K562 (cell line): ENCODE measurements around the gene ANO10. TPM values are rescaled to one million over a fixed set of nuclear protein-coding genes. Genes with fewer than 3 reads are reported as not detected.
A peak's percentile ranks its signal among the peaks of the same experiment; 100 is the strongest.

Experiments used
- ATAC-seq: fragments of 200-7000 bp; cut with Tn5 transposase; 3 replicates; pipeline ENCODE4 v1.9.1; 2020; ENCODE audit warnings: moderate library complexity
- BruUV-seq: library from RNA; stranded (reverse); fragments of 400-500 nt; replicated peaks from 2 replicates; lab custom pipeline; 2021; lab: Mats Ljungman, UMichigan
- CTCF ChIA-PET: fragments of 300-600 bp; formaldehyde crosslinking; extraction: SDS; loops from one replicate; lab custom pipeline; 2021; ENCODE audit warnings: low intra/inter-chr PET ratio; lab: Yijun Ruan, JAX
- POLR2A ChIA-PET: fragments of 300-600, 350-650 bp; sonication (Branson Sonifier 250); formaldehyde crosslinking; extraction: SDS; loops from one replicate; lab custom pipeline; 2021; ENCODE audit warnings: antibody characterized with exemption, inconsistent platforms; lab: Yijun Ruan, JAX
- DNase-seq, 4 experiments: peaks; one replicate each; pipeline versions ENCODE4 v3.0.0 to v3.0.0-alpha.2; 2011 to 2018; ENCODE audit warnings: low spot score in 3 of 4, mixed read lengths in 3 of 4; ENCODE audit errors: extremely low read depth in 1 of 4
- FAIRE-seq: peaks from 2 replicates; lab custom pipeline; 2011; peaks lifted over from hg19 to GRCh38; lab: Jason Lieb, UNC
- H2AFZ ChIP-seq: 2 replicates; pipeline ENCODE4 v1.6.0; 2011; ENCODE audit warnings: low read depth, low read length, control low read depth, inconsistent platforms
- H3K27ac ChIP-seq: fragments of 200-600 bp; 3 replicates; pipeline ENCODE4 v1.8.0; 2011; ENCODE audit warnings: low read depth, mild to moderate bottlenecking, control low read depth, inconsistent platforms, low read length, moderate library complexity, mixed read lengths; ENCODE audit errors: extremely low read depth
- H3K27me3 ChIP-seq, 2 experiments: fragments of 300-600 bp in 1 of 2; 2 replicates in 1 of 2; 3 replicates in 1 of 2; pipeline versions ENCODE4 v1.6.0 to v1.8.0; 2011; ENCODE audit warnings: inconsistent platforms in 2 of 2, low read length in 2 of 2, mild to moderate bottlenecking in 1 of 2, mixed read lengths in 1 of 2, moderate library complexity in 1 of 2; ENCODE audit not compliant: control insufficient read depth in 2 of 2, insufficient read depth in 2 of 2
- H3K36me3 ChIP-seq: fragments of 300-600 bp; 3 replicates; pipeline ENCODE4 v1.8.0; 2011; ENCODE audit warnings: mild to moderate bottlenecking, low read length, inconsistent platforms; ENCODE audit not compliant: control insufficient read depth, insufficient read depth
- H3K4me1 ChIP-seq, 2 experiments: fragments of 200-600 bp in 1 of 2; replicated peaks in 1 of 2; 2 replicates in 1 of 2; 3 replicates in 1 of 2; pipeline versions ENCODE4 v1.5.1 to v1.8.0; 2011; ENCODE audit warnings: inconsistent platforms in 2 of 2, low read length in 2 of 2, mild to moderate bottlenecking in 1 of 2, mixed read lengths in 1 of 2, moderate library complexity in 1 of 2; ENCODE audit not compliant: control insufficient read depth in 2 of 2, insufficient read depth in 2 of 2
- H3K4me2 ChIP-seq: 2 replicates; pipeline ENCODE4 v1.6.1; 2011; ENCODE audit warnings: low read length, control low read depth, inconsistent platforms, mixed read lengths; ENCODE audit not compliant: insufficient read depth
- H3K4me3 ChIP-seq: fragments of 200-600 bp; sonication (generic), shearing (Covaris generic); 2 replicates; pipeline ENCODE4 v1.5.1; 2016; ENCODE audit warnings: control low read depth, inconsistent platforms
- H3K79me2 ChIP-seq: fragments of 200-600 bp; 3 replicates; pipeline ENCODE4 v1.8.0; 2011; ENCODE audit warnings: low read length, inconsistent platforms; ENCODE audit not compliant: control insufficient read depth, insufficient read depth
- H3K9ac ChIP-seq, 2 experiments: 2 replicates each; pipeline versions ENCODE4 v1.6.0 to v1.6.1; 2011; ENCODE audit warnings: low read depth in 2 of 2, low read length in 2 of 2, control low read depth in 1 of 2, inconsistent platforms in 1 of 2, mild to moderate bottlenecking in 1 of 2, mixed read lengths in 1 of 2; ENCODE audit not compliant: insufficient read depth in 1 of 2
- H3K9me1 ChIP-seq: one replicate; pipeline ENCODE4 v1.6.0; 2011; ENCODE audit warnings: inconsistent platforms, mild to moderate bottlenecking, low read length, moderate library complexity; ENCODE audit not compliant: control insufficient read depth, insufficient read depth
- H3K9me3 ChIP-seq: replicated peaks from 2 replicates; pipeline ENCODE4 v1.5.1; 2011; ENCODE audit warnings: low read depth, low read length, inconsistent platforms; ENCODE audit not compliant: control insufficient read depth, insufficient read depth
- H4K20me1 ChIP-seq: replicated peaks from 2 replicates; pipeline ENCODE4 v1.6.1; 2011; ENCODE audit warnings: low read length, inconsistent platforms, mixed read lengths; ENCODE audit not compliant: control insufficient read depth, insufficient read depth
- CEBPB ChIP-seq: fragments of 450-650 bp; IDR thresholded peaks from 2 replicates; pipeline ENCODE4 v1.6.1; 2016; ENCODE audit warnings: missing genetic modification characterization, missing compliant biosample characterization
- CHCHD3 ChIP-seq: fragments of 250-450 bp; sonication (Bioruptor Pico); IDR thresholded peaks from 2 replicates; pipeline ENCODE4 v2.1.2; 2022; ENCODE audit warnings: mild to moderate bottlenecking
- EZH2 ChIP-seq: IDR thresholded peaks from 2 replicates; pipeline ENCODE4 v1.6.1; 2012; ENCODE audit warnings: low read depth, mild to moderate bottlenecking, inconsistent platforms, low read length, borderline replicate concordance
- POLR2A ChIP-seq: fragments of 450-650 bp; conservative IDR thresholded peaks from 2 replicates; pipeline ENCODE4 v1.6.1; 2016
- SNRNP70 ChIP-seq: fragments of 200-400 bp; formaldehyde crosslinking; optimal IDR thresholded peaks from 2 replicates; pipeline ENCODE3; 2017; ENCODE audit warnings: low read depth, low read length
- ZKSCAN3 ChIP-seq: fragments of 250-450 bp; sonication (Bioruptor Pico); IDR thresholded peaks from 2 replicates; pipeline ENCODE4 v1.4.0; 2020
- ZNF311 ChIP-seq: fragments of 250-450 bp; sonication (Bioruptor Pico); IDR thresholded peaks from 2 replicates; pipeline ENCODE4 v1.4.0; 2020; ENCODE audit warnings: mild to moderate bottlenecking, moderate library complexity
- ZNF444 ChIP-seq: fragments of 250-450 bp; sonication (Bioruptor Pico); IDR thresholded peaks from 2 replicates; pipeline ENCODE4 v1.4.0; 2020; ENCODE audit warnings: mild to moderate bottlenecking, moderate library complexity
- ZNF696 ChIP-seq: fragments of 250-450 bp; sonication (Bioruptor Pico); conservative IDR thresholded peaks from 2 replicates; pipeline ENCODE4 v1.4.0; 2020; ENCODE audit warnings: mild to moderate bottlenecking, moderate library complexity
- ZNF764 ChIP-seq: fragments of 250-450 bp; sonication (Bioruptor Pico); IDR thresholded peaks from 2 replicates; pipeline ENCODE4 v1.4.0; 2020; ENCODE audit warnings: low read depth, mild to moderate bottlenecking, moderate library complexity
- WGBS: fragments of 100-300 bp; shearing (Covaris generic); methylation state at CpG from one replicate; pipeline ENCODE4 v1.1.6; 2016; ENCODE audit warnings: low coverage, mixed read lengths; ENCODE audit not compliant: insufficient coverage; ENCODE audit errors: missing lambda C conversion rate; 5-methylcytosine and 5-hydroxymethylcytosine counted together
- in situ Hi-C: fragments of 300-500 bp; cut with MboI; formaldehyde crosslinking; loops from 4 replicates; pipeline ENCODE4 v1.15.0; 2018; ENCODE audit warnings: inconsistent platforms, mixed read lengths
- intact Hi-C: fragments of 100-400 bp; cut with micrococcal nuclease; formaldehyde crosslinking; loops from 2 replicates; pipeline ENCODE4 v1.14.2; 2022
- polyA plus RNA-seq, 8 experiments: library from polyadenylated mRNA; depleted of rRNA in 4 of 8; stranded (reverse) in 5 of 8; unstranded in 3 of 8; fragments of >200 nt; fragmentation: Nextera tagmentation in 2 of 8; fragmentation: Illumina TruSeq in 1 of 8; extraction: Ambion mirVana in 2 of 8; extraction: Trizol in 1 of 8; gene quantifications; 2 replicates each; pipeline versions ENCODE4 v1.2.1 to v1.2.3, GENCODE V29; 2011 to 2014; ENCODE audit warnings: inconsistent platforms in 1 of 8, missing spikeins in 1 of 8
- total RNA-seq, 7 experiments: library from RNA; depleted of rRNA in 6 of 7; stranded (reverse); fragments of >200 nt in 6 of 7; fragmentation: Illumina TruSeq in 2 of 7; extraction: Trizol in 2 of 7; gene quantifications; 2 replicates each; pipeline versions ENCODE4 v1.2.1 to v1.2.3, GENCODE V29; 2011 to 2021; ENCODE audit warnings: low replicate concordance in 1 of 7
- TF ChIP-seq, protein P1 (sequence below), 2 experiments: fragments of 200-800 bp in 1 of 2; sonication (Bioruptor generic) in 1 of 2; sonication (generic) in 1 of 2; formaldehyde crosslinking in 1 of 2; IDR thresholded peaks in 1 of 2; conservative IDR thresholded peaks in 1 of 2; 2 replicates each; pipeline versions ENCODE4 v1.5.0 to v1.6.1; 2016 to 2020; ENCODE audit warnings: missing compliant biosample characterization in 1 of 2, missing genetic modification characterization in 1 of 2, missing genetic modification reagents in 1 of 2
- TF ChIP-seq, protein P2 (sequence below): sonication (generic); formaldehyde crosslinking; IDR thresholded peaks from 2 replicates; pipeline ENCODE4 v1.8.1; 2022; ENCODE audit warnings: missing genetic modification reagents
- TF ChIP-seq, protein P3 (sequence below): sonication (generic); formaldehyde crosslinking; IDR thresholded peaks from 2 replicates; pipeline ENCODE4 v1.8.1; 2023; ENCODE audit warnings: missing genetic modification reagents, mild to moderate bottlenecking, borderline replicate concordance

The ANO10 gene
- total and polyA plus RNA-seq, 9 of the 15 experiments (the other 6 are each of a cell fraction or from before 2014, with no cell fraction given), result 6.4 to 46.0 (median 32.3) TPM

GRCh38 chr3:43503067-43503728 is 118.6 kb downstream of the ANO10 start (continued):
- TF ChIP-seq, protein P1, sequence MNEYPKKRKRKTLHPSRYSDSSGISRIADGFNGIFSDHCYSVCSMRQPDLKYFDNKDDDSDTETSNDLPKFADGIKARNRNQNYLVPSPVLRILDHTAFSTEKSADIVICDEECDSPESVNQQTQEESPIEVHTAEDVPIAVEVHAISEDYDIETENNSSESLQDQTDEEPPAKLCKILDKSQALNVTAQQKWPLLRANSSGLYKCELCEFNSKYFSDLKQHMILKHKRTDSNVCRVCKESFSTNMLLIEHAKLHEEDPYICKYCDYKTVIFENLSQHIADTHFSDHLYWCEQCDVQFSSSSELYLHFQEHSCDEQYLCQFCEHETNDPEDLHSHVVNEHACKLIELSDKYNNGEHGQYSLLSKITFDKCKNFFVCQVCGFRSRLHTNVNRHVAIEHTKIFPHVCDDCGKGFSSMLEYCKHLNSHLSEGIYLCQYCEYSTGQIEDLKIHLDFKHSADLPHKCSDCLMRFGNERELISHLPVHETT (CRISPR knock-in tag; conservative IDR thresholded peaks at IDR 0.05 in 1 of 2, IDR thresholded peaks at IDR 0.05 in 1 of 2), result 0 out of 4 replicates have a peak, but pooled peaks of 1 of the 2 experiments have one; percentile 32
- no peak for TF ChIP-seq EZH2
- no peak for TF ChIP-seq ZNF696 (CRISPR knock-in tag)

GRCh38 chr3:43499256-43499655 is 122.6 kb downstream of the ANO10 start:
- H3K27me3 ChIP-seq, result no peaks in the 10 kb centered on the region
- intact Hi-C loops (no loop called here), in situ Hi-C loops (no loop called here)
- CTCF ChIA-PET, result no interaction called here
- H3K4me3 ChIP-seq, result no peak overlapping the region
- no peak overlapping the region for H2AFZ ChIP-seq
- 90% methylated on average over 1 of the region's 1 CpG for WGBS
- no peak overlapping the region for H3K27ac ChIP-seq
- H4K20me1 ChIP-seq, result no peaks in the 10 kb centered on the region
- FAIRE-seq, result no peak
- H3K9me1 ChIP-seq, result no peaks in the 10 kb centered on the region
- no peaks in the 10 kb centered on the region for H3K36me3 ChIP-seq
- POLR2A ChIA-PET, result no interaction called here
- H3K4me1 ChIP-seq, result peaks cover 0 to 4% of the 10 kb centered on the region in 2 experiments; a peak in 2 of 5 replicates
- no peak for DNase-seq
- H3K4me2 ChIP-seq, result no peak overlapping the region
- no peaks in the 10 kb centered on the region for H3K79me2 ChIP-seq
- no peaks in the 10 kb centered on the region for H3K9me3 ChIP-seq
- H3K9ac ChIP-seq, result no peak overlapping the region
- BruUV-seq, result no TSS peak
- no peak; the same call in 2 of the 3 replicates for ATAC-seq
- TF ChIP-seq POLR2A (no peak), ZNF764 (no peak), ZNF311 (CRISPR knock-in tag) (no peak), SNRNP70 (no peak), ZKSCAN3 (no peak), CHCHD3 (CRISPR knock-in tag) (no peak), ZNF444 (no peak), CEBPB (tag) (no peak)
- TF ChIP-seq, protein P2, sequence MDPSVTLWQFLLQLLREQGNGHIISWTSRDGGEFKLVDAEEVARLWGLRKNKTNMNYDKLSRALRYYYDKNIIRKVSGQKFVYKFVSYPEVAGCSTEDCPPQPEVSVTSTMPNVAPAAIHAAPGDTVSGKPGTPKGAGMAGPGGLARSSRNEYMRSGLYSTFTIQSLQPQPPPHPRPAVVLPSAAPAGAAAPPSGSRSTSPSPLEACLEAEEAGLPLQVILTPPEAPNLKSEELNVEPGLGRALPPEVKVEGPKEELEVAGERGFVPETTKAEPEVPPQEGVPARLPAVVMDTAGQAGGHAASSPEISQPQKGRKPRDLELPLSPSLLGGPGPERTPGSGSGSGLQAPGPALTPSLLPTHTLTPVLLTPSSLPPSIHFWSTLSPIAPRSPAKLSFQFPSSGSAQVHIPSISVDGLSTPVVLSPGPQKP (CRISPR knock-in tag), result no peak
- TF ChIP-seq, protein P3, sequence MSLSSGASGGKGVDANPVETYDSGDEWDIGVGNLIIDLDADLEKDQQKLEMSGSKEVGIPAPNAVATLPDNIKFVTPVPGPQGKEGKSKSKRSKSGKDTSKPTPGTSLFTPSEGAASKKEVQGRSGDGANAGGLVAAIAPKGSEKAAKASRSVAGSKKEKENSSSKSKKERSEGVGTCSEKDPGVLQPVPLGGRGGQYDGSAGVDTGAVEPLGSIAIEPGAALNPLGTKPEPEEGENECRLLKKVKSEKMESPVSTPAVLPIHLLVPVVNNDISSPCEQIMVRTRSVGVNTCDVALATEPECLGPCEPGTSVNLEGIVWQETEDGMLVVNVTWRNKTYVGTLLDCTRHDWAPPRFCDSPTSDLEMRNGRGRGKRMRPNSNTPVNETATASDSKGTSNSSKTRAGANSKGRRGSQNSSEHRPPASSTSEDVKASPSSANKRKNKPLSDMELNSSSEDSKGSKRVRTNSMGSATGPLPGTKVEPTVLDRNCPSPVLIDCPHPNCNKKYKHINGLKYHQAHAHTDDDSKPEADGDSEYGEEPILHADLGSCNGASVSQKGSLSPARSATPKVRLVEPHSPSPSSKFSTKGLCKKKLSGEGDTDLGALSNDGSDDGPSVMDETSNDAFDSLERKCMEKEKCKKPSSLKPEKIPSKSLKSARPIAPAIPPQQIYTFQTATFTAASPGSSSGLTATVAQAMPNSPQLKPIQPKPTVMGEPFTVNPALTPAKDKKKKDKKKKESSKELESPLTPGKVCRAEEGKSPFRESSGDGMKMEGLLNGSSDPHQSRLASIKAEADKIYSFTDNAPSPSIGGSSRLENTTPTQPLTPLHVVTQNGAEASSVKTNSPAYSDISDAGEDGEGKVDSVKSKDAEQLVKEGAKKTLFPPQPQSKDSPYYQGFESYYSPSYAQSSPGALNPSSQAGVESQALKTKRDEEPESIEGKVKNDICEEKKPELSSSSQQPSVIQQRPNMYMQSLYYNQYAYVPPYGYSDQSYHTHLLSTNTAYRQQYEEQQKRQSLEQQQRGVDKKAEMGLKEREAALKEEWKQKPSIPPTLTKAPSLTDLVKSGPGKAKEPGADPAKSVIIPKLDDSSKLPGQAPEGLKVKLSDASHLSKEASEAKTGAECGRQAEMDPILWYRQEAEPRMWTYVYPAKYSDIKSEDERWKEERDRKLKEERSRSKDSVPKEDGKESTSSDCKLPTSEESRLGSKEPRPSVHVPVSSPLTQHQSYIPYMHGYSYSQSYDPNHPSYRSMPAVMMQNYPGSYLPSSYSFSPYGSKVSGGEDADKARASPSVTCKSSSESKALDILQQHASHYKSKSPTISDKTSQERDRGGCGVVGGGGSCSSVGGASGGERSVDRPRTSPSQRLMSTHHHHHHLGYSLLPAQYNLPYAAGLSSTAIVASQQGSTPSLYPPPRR, result no peak
